ENCODE results near the gene LRCH4.
A peak's percentile ranks its signal among the peaks of the same experiment; 100 is the strongest.

DNA sequence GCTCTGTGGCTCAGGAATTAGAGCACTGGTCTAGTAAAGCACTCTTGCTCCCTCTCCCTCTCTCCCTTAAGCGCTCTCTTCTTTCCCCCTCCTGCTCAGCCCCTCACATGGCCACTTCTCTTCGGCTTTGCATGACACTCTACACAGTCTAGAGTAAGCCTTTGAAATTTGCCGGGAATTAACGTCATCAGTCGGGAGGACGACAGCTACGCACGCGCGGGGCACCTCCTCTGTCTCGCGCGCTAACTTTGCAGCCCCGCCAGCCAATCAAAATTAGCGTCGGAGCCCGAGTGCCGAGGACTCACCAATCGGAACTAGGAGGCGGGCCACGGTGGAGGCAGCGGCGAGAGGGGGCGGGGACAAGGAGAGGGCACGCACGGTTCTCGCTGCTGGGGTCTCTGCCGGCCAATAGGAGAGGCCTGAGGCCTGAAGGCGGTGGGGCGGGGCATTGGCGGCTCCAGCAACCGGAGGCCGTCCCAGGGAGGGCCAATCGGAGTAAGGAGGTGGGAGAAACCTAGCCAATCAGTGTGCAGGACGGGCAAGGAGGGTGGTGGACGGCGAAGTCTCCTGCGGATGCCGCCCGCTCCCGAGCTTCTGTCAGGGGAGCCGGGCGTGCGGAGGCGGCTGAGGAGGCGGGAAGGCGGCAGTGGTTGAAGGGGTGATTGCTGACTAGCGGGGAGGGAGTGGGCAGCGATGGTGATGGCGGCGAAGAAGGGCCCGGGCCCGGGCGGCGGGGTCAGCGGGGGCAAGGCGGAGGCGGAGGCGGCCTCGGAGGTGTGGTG is 47.1 kb downstream of the LRCH4 start, which contains the start of gene AGFG2:
- TF ChIP-seq SRSF1 (IDR thresholded peaks at IDR 0.05; ENCODE audit: low read depth, low read length): no peak
- TF ChIP-seq CTCF (IDR thresholded peaks at IDR 0.05 in 2 of 3, conservative IDR thresholded peaks at IDR 0.05 in 1 of 3; ENCODE audit: insufficient read depth in 2 of 3, low read depth in 1 of 3, low read length in 3 of 3): peak in 1 of 3 experiments; percentile 1; a peak in 1 of 6 replicates
- TF ChIP-seq POLR2AphosphoS5 (IDR thresholded peaks at IDR 0.05; ENCODE audit: control insufficient read depth, insufficient read depth, low read depth, low read length): peak; percentile 75; the same call in 1 of the 2 replicates
- TF ChIP-seq USF2 (CRISPR knock-in tag; IDR thresholded peaks at IDR 0.05): peak; percentile 33; the same call in 1 of the 2 replicates

All from K562 (cell line).